IMR-90 (cell line): ENCODE data around the gene DRAXIN. TPM values are rescaled to one million over a fixed set of nuclear protein-coding genes. Genes with fewer than 3 reads are reported as not detected.

ENCODE experiments used
- ATAC-seq: fragments of 200-7000 bp; cut with Tn5 transposase; 2 replicates; pipeline ENCODE4 v1.9.1; 2020; ENCODE audit warnings: low read depth, mild to moderate bottlenecking, moderate library complexity
- BruUV-seq: library from RNA; stranded (reverse); fragments of 400-500 nt; replicated peaks from 2 replicates; lab custom pipeline; 2021; lab: Mats Ljungman, UMichigan
- CTCF ChIA-PET: fragments of 300-600 bp; formaldehyde crosslinking; extraction: SDS; loops from one replicate; lab custom pipeline; 2021; ENCODE audit warnings: antibody characterized with exemption; lab: Yijun Ruan, JAX
- POLR2A ChIA-PET: fragments of 300-600 bp; sonication (Branson Sonifier 250); formaldehyde crosslinking; loops from one replicate; lab custom pipeline; 2022; ENCODE audit warnings: antibody characterized with exemption; ENCODE audit not compliant: unreplicated experiment; lab: Charles Lee
- DNase-seq: peaks from one replicate; pipeline ENCODE4 v3.0.0; 2013
- H2AFZ ChIP-seq: replicated peaks from 2 replicates; pipeline ENCODE3; 2013; ENCODE audit warnings: low read length, mild to moderate bottlenecking; ENCODE audit not compliant: poor library complexity
- H2AK5ac ChIP-seq: 2 replicates; pipeline ENCODE4 v1.6.1; 2013; ENCODE audit warnings: low read depth, low read length, inconsistent platforms
- H2AK9ac ChIP-seq: replicated peaks from 2 replicates; pipeline ENCODE3; 2013; ENCODE audit warnings: mild to moderate bottlenecking, low read depth, low read length, moderate library complexity; ENCODE audit not compliant: poor library complexity
- H2BK120ac ChIP-seq: 2 replicates; pipeline ENCODE4 v1.6.1; 2013; ENCODE audit warnings: low read depth, low read length, inconsistent platforms
- H2BK15ac ChIP-seq: 3 replicates; pipeline ENCODE4 v1.6.1; 2013; ENCODE audit warnings: low read depth, low read length, inconsistent platforms
- H2BK20ac ChIP-seq: 2 replicates; pipeline ENCODE4 v1.6.1; 2013; ENCODE audit warnings: low read depth, mild to moderate bottlenecking, inconsistent platforms, low read length, moderate library complexity
- H2BK5ac ChIP-seq: 2 replicates; pipeline ENCODE4 v1.6.1; 2013; ENCODE audit warnings: mild to moderate bottlenecking, low read depth, low read length, inconsistent platforms; ENCODE audit not compliant: poor library complexity, severe bottlenecking
- H3K14ac ChIP-seq: replicated peaks from 2 replicates; pipeline ENCODE4 v1.6.1; 2013; ENCODE audit warnings: low read depth, low read length, inconsistent platforms
- H3K18ac ChIP-seq: 2 replicates; pipeline ENCODE4 v1.6.1; 2013; ENCODE audit warnings: low read depth, low read length, control low read depth
- H3K23ac ChIP-seq: 2 replicates; pipeline ENCODE4 v1.6.1; 2013; ENCODE audit warnings: low read depth, low read length, inconsistent platforms
- H3K27ac ChIP-seq: 2 replicates; pipeline ENCODE4 v1.5.1; 2013; ENCODE audit warnings: mild to moderate bottlenecking, control low read depth, low read length; ENCODE audit not compliant: insufficient read depth
- H3K27me3 ChIP-seq: 2 replicates; pipeline ENCODE4 v1.6.1; 2013; ENCODE audit warnings: low read length; ENCODE audit not compliant: control insufficient read depth, insufficient read depth
- H3K36me3 ChIP-seq: 2 replicates; pipeline ENCODE4 v1.6.1; 2013; ENCODE audit warnings: low read length, mixed read lengths; ENCODE audit not compliant: control insufficient read depth, insufficient read depth
- H3K4ac ChIP-seq: 2 replicates; pipeline ENCODE4 v1.6.1; 2013; ENCODE audit warnings: low read depth, low read length, inconsistent platforms
- H3K4me1 ChIP-seq: 2 replicates; pipeline ENCODE4 v1.6.1; 2013; ENCODE audit warnings: low read length, mixed read lengths; ENCODE audit not compliant: control insufficient read depth, insufficient read depth
- H3K4me2 ChIP-seq: 2 replicates; pipeline ENCODE4 v1.6.1; 2013; ENCODE audit warnings: low read depth, mild to moderate bottlenecking, control low read depth, low read length, moderate library complexity
- H3K4me3 ChIP-seq: 2 replicates; pipeline ENCODE4 v1.5.1; 2013; ENCODE audit warnings: low read depth, mild to moderate bottlenecking, control low read depth, low read length, moderate library complexity; ENCODE audit not compliant: insufficient read depth
- H3K56ac ChIP-seq: 2 replicates; pipeline ENCODE4 v1.6.1; 2013; ENCODE audit warnings: low read length, inconsistent platforms; ENCODE audit not compliant: insufficient read depth; ENCODE audit errors: extremely low read depth
- H3K79me1 ChIP-seq, 2 experiments: 2 replicates each; pipeline ENCODE4 v1.6.1; 2013; ENCODE audit warnings: low read length in 2 of 2, inconsistent platforms in 1 of 2, low read depth in 1 of 2
- H3K9ac ChIP-seq: 2 replicates; pipeline ENCODE4 v1.6.1; 2013; ENCODE audit warnings: low read depth, low read length, control low read depth
- H3K9me1 ChIP-seq: 2 replicates; pipeline ENCODE4 v1.6.1; 2013; ENCODE audit warnings: low read length, inconsistent platforms; ENCODE audit not compliant: insufficient read depth
- H3K9me3 ChIP-seq: 2 replicates; pipeline ENCODE4 v1.6.1; 2013; ENCODE audit warnings: low read length; ENCODE audit not compliant: control insufficient read depth, insufficient read depth
- H4K20me1 ChIP-seq: 2 replicates; pipeline ENCODE4 v1.6.1; 2013; ENCODE audit warnings: low read length, inconsistent platforms; ENCODE audit not compliant: insufficient read depth
- H4K5ac ChIP-seq: 2 replicates; pipeline ENCODE4 v1.6.1; 2013; ENCODE audit warnings: mild to moderate bottlenecking, low read depth, low read length, control low read depth
- H4K8ac ChIP-seq, 2 experiments: 2 replicates each; pipeline ENCODE4 v1.6.1; 2013; ENCODE audit warnings: low read depth in 2 of 2, low read length in 2 of 2, control low read depth in 1 of 2, inconsistent platforms in 1 of 2
- H4K91ac ChIP-seq: 2 replicates; pipeline ENCODE4 v1.6.1; 2013; ENCODE audit warnings: low read depth, low read length, inconsistent platforms; ENCODE audit not compliant: insufficient read depth
- BHLHE40 ChIP-seq: fragments of 150-350 bp; IDR thresholded peaks from 2 replicates; pipeline ENCODE4 v1.6.1; 2016; ENCODE audit warnings: mild to moderate bottlenecking, low read depth, low read length
- CEBPB ChIP-seq: IDR thresholded peaks from 2 replicates; pipeline ENCODE4 v1.6.1; 2012; ENCODE audit warnings: low read depth, low read length, improper control_type of control experiment
- CHD1 ChIP-seq: IDR thresholded peaks from 2 replicates; pipeline ENCODE4 v1.6.1; 2012; ENCODE audit warnings: low read depth, low read length, improper control_type of control experiment
- ELK1 ChIP-seq: fragments of 150-350 bp; IDR thresholded peaks from 2 replicates; pipeline ENCODE4 v1.6.1; 2016; ENCODE audit warnings: low read depth, mild to moderate bottlenecking, low read length, moderate library complexity, borderline replicate concordance
- FOS ChIP-seq: fragments of 150-350 bp; IDR thresholded peaks from 2 replicates; pipeline ENCODE4 v1.6.1; 2016; ENCODE audit warnings: low read depth, low read length
- MAFK ChIP-seq: IDR thresholded peaks from 2 replicates; pipeline ENCODE4 v1.6.1; 2012; ENCODE audit warnings: low read depth, low read length, improper control_type of control experiment
- MAZ ChIP-seq: IDR thresholded peaks from 2 replicates; pipeline ENCODE4 v1.6.1; 2012; ENCODE audit warnings: low read depth, mild to moderate bottlenecking, low read length, improper control_type of control experiment, moderate library complexity, borderline replicate concordance
- MXI1 ChIP-seq: IDR thresholded peaks from 2 replicates; pipeline ENCODE4 v1.6.1; 2012; ENCODE audit warnings: low read depth, mild to moderate bottlenecking, low read length, moderate library complexity, borderline replicate concordance
- NFE2L2 ChIP-seq: fragments of 150-350 bp; IDR thresholded peaks from 2 replicates; pipeline ENCODE4 v1.6.1; 2016; ENCODE audit warnings: low read depth, mild to moderate bottlenecking, low read length
- POLR2A ChIP-seq: IDR thresholded peaks from 2 replicates; pipeline ENCODE4 v1.6.1; 2012; ENCODE audit warnings: mild to moderate bottlenecking, low read depth, low read length
- RAD21 ChIP-seq: IDR thresholded peaks from 2 replicates; pipeline ENCODE4 v1.6.1; 2012; ENCODE audit warnings: low read length, improper control_type of control experiment
- RCOR1 ChIP-seq: IDR thresholded peaks from 2 replicates; pipeline ENCODE4 v1.6.1; 2012; ENCODE audit warnings: mild to moderate bottlenecking, low read length, improper control_type of control experiment; ENCODE audit not compliant: insufficient replicate concordance
- RFX5 ChIP-seq: IDR thresholded peaks from 2 replicates; pipeline ENCODE4 v1.8.0; 2012; ENCODE audit warnings: low read depth, mild to moderate bottlenecking, low read length, moderate library complexity
- SMC3 ChIP-seq: fragments of 150-350 bp; IDR thresholded peaks from 2 replicates; pipeline ENCODE4 v1.6.1; 2016; ENCODE audit warnings: low read depth, mild to moderate bottlenecking, antibody characterized with exemption, low read length, moderate library complexity
- WGBS, 2 experiments: methylation state at CpG; one replicate each; pipeline versions ENCODE4 v1.1.5 to v1.1.7; 2013; ENCODE audit warnings: missing lambda C conversion rate in 2 of 2; ENCODE audit not compliant: insufficient read length in 1 of 2; ENCODE audit errors: extremely low coverage in 2 of 2; 5-methylcytosine and 5-hydroxymethylcytosine counted together
- dilution Hi-C: fragments of 300-500 bp; cut with HindIII; formaldehyde crosslinking; loops from one replicate; pipeline ENCODE4 v1.14.3; 2018; ENCODE audit warnings: low sequenced_read_pairs; ENCODE audit not compliant: unreplicated experiment
- in situ Hi-C: fragments of 300-500 bp; cut with MboI; formaldehyde crosslinking; loops from 3 replicates; pipeline ENCODE4 v1.14.3; 2019; ENCODE audit warnings: low sequenced_read_pairs, inconsistent platforms, mixed read lengths
- intact Hi-C: fragments of 100-400 bp; cut with micrococcal nuclease; formaldehyde crosslinking; loops from 2 replicates; pipeline ENCODE4 v1.10.0; 2022
- polyA plus RNA-seq, 3 experiments: library from polyadenylated mRNA; depleted of rRNA; stranded (reverse); fragments of >200 nt; gene quantifications; 2 replicates each; pipeline ENCODE4 v1.2.3, GENCODE V29; 2012; ENCODE audit warnings: low replicate concordance in 1 of 3
- total RNA-seq: library from RNA; depleted of rRNA; stranded (reverse); fragments of >200 nt; gene quantifications from 2 replicates; pipeline ENCODE4 v1.2.3, GENCODE V29; 2012
- TF ChIP-seq, protein P1 (sequence below): conservative IDR thresholded peaks from 2 replicates; pipeline ENCODE4 v1.5.1; 2012; ENCODE audit warnings: mild to moderate bottlenecking, low read depth, low read length, improper control_type of control experiment

Gene DRAXIN
- total and polyA plus RNA-seq, 2 of the 4 experiments (the other 2 are of a cell fraction) = under 0.01 to 0.02 TPM

GRCh38 chr1:11719313-11720032 lies 28.0 kb downstream of the DRAXIN start:
- Histone ChIP-seq H3K9ac (no peak overlapping the region), H3K4me3 (no peak overlapping the region), H3K4me1 (no peaks in the 10 kb centered on the region), H4K20me1 (no peaks in the 10 kb centered on the region), H3K9me3 (no peaks in the 10 kb centered on the region), H3K9me1 (no peaks in the 10 kb centered on the region), H3K23ac (no peak overlapping the region), H3K4me2 (peak overlapping the region; percentile 14), H2AK9ac (peak overlapping the region; percentile 17), H2BK15ac (no peak overlapping the region), H3K18ac (no peak overlapping the region), H2AK5ac (no peak overlapping the region), H2BK20ac (no peak overlapping the region), H4K5ac (no peak overlapping the region), H3K79me1 (no peaks in the 10 kb centered on the region), H4K8ac (no peak overlapping the region), H3K14ac (no peak overlapping the region), H3K4ac (no peak overlapping the region), H3K27ac (no peak overlapping the region), H2BK5ac (no peak overlapping the region), H2BK120ac (no peak overlapping the region), H3K27me3 (peaks cover 22% of the 10 kb centered on the region), H3K56ac (no peak overlapping the region), H4K91ac (no peak overlapping the region), H2AFZ (peak overlapping the region; percentile 86), H3K36me3 (no peaks in the 10 kb centered on the region)
- no TSS peak for BruUV-seq
- intact Hi-C loops (loop anchor here (1.0 to 5.0 kb wide), 4 partner anchors 39 to 682 kb away; partner anchors contain the start of genes FBXO6 and MAD2L2), dilution Hi-C loops (no loop called here), in situ Hi-C loops (loop anchor here (5.0 kb wide), 1 partner anchor 62 kb away; no protein-coding TSS in a partner anchor)
- POLR2A ChIA-PET = interaction anchor here (0.6 kb wide), 2 partner anchors 63 to 1328 kb away, joined by 3 to 4 read pairs; no protein-coding TSS in a partner anchor
- CTCF ChIA-PET = interaction anchor here (1.1 to 1.2 kb wide), 3 partner anchors 38 to 69 kb away, joined by 4 to 9 read pairs (median 6); partner anchors contain the start of gene FBXO6
- WGBS, 2 experiments = 2% methylated on average over 9 of the region's 44 CpGs; no CpG with 5 or more reads in 1 of the 2 experiments
- peak; percentile 93 for ATAC-seq
- DNase-seq = peak; percentile 61
- TF ChIP-seq NFE2L2 (no peak), CHD1 (no peak), SMC3 (peak; percentile 80), ELK1 (no peak), MXI1 (peak; percentile 44; the same call in 1 of the 2 replicates), RFX5 (no peak), RAD21 (peak; percentile 90), RCOR1 (no peak), FOS (no peak), BHLHE40 (no peak), CEBPB (no peak), POLR2A (no peak), MAZ (no peak), MAFK (no peak)
- TF ChIP-seq, protein P1, sequence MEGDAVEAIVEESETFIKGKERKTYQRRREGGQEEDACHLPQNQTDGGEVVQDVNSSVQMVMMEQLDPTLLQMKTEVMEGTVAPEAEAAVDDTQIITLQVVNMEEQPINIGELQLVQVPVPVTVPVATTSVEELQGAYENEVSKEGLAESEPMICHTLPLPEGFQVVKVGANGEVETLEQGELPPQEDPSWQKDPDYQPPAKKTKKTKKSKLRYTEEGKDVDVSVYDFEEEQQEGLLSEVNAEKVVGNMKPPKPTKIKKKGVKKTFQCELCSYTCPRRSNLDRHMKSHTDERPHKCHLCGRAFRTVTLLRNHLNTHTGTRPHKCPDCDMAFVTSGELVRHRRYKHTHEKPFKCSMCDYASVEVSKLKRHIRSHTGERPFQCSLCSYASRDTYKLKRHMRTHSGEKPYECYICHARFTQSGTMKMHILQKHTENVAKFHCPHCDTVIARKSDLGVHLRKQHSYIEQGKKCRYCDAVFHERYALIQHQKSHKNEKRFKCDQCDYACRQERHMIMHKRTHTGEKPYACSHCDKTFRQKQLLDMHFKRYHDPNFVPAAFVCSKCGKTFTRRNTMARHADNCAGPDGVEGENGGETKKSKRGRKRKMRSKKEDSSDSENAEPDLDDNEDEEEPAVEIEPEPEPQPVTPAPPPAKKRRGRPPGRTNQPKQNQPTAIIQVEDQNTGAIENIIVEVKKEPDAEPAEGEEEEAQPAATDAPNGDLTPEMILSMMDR = peak; percentile 87
